Measurements from ENCODE around the gene ZACN. TPM values are rescaled to one million over a fixed set of nuclear protein-coding genes. Genes with fewer than 3 reads are reported as not detected.

Gene ZACN
- total and polyA plus RNA-seq, 2 experiments from 2014 or later: 0.85 TPM; not detected in 1

DNA sequence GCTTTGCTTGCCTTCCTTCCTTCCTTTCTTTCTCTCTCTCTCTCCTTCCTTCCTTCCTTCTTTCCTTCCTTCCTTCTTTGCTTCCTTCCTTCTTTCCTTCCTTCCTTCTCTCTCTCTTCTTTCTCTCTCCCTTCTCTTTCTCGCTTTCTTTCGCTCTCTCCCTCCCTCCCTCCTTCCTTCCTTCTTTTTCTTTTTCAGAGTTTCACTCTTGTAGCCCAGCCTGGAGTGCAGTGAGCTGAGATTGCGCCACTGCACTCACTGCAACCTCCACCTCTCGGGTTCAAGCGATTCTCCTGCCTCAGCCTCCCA, 44.2 kb downstream of the ZACN start:
- in situ Hi-C loops (cut with MboI): loop anchor here (5.0 kb wide), 1 partner anchor 164 kb away; no protein-coding TSS in a partner anchor

DNA sequence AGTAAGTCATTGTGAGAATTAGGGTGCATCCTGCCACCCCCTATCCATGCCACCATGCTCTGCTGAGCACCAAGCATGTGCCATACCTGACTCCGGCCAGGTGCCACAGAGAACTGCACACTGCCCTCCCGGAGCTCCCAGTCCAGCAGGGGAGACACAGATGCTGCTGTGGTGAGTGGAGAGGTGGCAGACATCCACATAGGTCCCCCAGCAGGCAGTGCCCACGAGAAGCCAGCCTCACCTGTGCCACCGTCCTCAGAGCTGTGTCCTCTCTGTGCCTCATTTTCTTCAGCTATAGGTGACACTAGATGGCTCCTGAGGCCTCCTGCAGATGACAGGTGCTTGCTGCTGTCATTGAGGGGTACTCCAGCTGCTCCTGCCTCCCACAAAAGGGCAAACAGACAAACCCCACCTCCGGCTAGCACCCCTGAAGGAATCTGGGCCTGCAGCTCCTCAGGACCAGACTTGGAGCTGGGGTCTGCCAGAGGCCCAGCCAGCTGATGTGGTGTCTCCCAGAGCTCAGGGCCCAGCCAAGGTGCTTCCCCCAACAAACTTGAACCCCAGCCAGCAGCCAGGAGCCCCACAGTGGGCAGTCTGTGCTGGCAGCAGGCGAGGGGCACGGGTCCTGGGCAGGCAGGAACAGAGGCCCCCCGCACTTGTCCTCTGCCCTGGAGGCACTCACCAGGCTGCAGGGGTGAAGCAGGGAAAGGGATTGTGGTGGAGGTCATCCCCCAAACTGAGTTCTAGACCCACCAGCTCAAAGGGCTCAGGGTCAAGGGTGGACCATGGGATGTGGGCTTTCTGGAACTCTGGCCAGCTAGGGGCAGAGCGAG, 45.0 kb downstream of the ZACN start:
- no peaks in the 10 kb centered on the region for H3K79me2 ChIP-seq (ENCODE audit: insufficient read depth)
- DNase-seq: no peak
- no peaks in the 10 kb centered on the region for H3K27me3 ChIP-seq (replicated peaks; ENCODE audit: insufficient read depth)
- H3K4me2 ChIP-seq (ENCODE audit: unreplicated experiment): no peak overlapping the region
- TF ChIP-seq EZH2phosphoT487 (IDR thresholded peaks at IDR 0.05; ENCODE audit: insufficient read depth, low read depth) (no peak), EZH2 (IDR thresholded peaks at IDR 0.05; ENCODE audit: insufficient read depth, poor library complexity, severe bottlenecking) (no peak)
- H3K9ac ChIP-seq: no peak overlapping the region
- H3K4me3 ChIP-seq: no peak overlapping the region
- no peak overlapping the region for H2AFZ ChIP-seq
- in situ Hi-C loops (cut with MboI): loop anchor here (5.0 kb wide), 1 partner anchor 163 kb away; no protein-coding TSS in a partner anchor
- no peaks in the 10 kb centered on the region for H3K36me3 ChIP-seq (ENCODE audit: low read depth)
- no peaks in the 10 kb centered on the region for H3K9me3 ChIP-seq (ENCODE audit: low read depth)
- no peaks in the 10 kb centered on the region for H3F3A ChIP-seq (ENCODE audit: insufficient read depth)
- H3K9me2 ChIP-seq (ENCODE audit: insufficient read depth): no peaks in the 10 kb centered on the region
- 65 to 71% methylated on average over 9 of the region's 9 CpGs for WGBS, 2 experiments (ENCODE audit: low coverage in 1 of 2, low lambda C conversion rate in 2 of 2, missing lambda C conversion rate in 2 of 2)
- no peaks in the 10 kb centered on the region for H4K20me1 ChIP-seq (ENCODE audit: insufficient read depth)
- H3K4me1 ChIP-seq (ENCODE audit: insufficient read depth): no peaks in the 10 kb centered on the region
- no peak overlapping the region for H3K27ac ChIP-seq

More for the DNA sequence above, 44.2 kb downstream of the ZACN start:
- whole genome bisulfite sequencing, 2 experiments (ENCODE audit: low coverage in 1 of 2, low lambda C conversion rate in 2 of 2, missing lambda C conversion rate in 2 of 2): 79 to 85% methylated on average over 5 of the region's 5 CpGs
- Histone ChIP-seq H3F3A (ENCODE audit: insufficient read depth) (no peaks in the 10 kb centered on the region), H3K27ac (no peak overlapping the region), H3K4me1 (ENCODE audit: insufficient read depth) (no peaks in the 10 kb centered on the region), H2AFZ (no peak overlapping the region), H4K20me1 (ENCODE audit: insufficient read depth) (no peaks in the 10 kb centered on the region), H3K9me2 (ENCODE audit: insufficient read depth) (no peaks in the 10 kb centered on the region), H3K4me2 (ENCODE audit: unreplicated experiment) (no peak overlapping the region), H3K9me3 (ENCODE audit: low read depth) (no peaks in the 10 kb centered on the region), H3K36me3 (ENCODE audit: low read depth) (no peaks in the 10 kb centered on the region), H3K4me3 (no peak overlapping the region), H3K27me3 (replicated peaks; ENCODE audit: insufficient read depth) (no peaks in the 10 kb centered on the region), H3K79me2 (ENCODE audit: insufficient read depth) (no peaks in the 10 kb centered on the region), H3K9ac (no peak overlapping the region)
- no peak for DNase-seq
- TF ChIP-seq EZH2 (IDR thresholded peaks at IDR 0.05; ENCODE audit: insufficient read depth, poor library complexity, severe bottlenecking): no peak
- no peak for TF ChIP-seq EZH2phosphoT487 (IDR thresholded peaks at IDR 0.05; ENCODE audit: insufficient read depth, low read depth)

DNA sequence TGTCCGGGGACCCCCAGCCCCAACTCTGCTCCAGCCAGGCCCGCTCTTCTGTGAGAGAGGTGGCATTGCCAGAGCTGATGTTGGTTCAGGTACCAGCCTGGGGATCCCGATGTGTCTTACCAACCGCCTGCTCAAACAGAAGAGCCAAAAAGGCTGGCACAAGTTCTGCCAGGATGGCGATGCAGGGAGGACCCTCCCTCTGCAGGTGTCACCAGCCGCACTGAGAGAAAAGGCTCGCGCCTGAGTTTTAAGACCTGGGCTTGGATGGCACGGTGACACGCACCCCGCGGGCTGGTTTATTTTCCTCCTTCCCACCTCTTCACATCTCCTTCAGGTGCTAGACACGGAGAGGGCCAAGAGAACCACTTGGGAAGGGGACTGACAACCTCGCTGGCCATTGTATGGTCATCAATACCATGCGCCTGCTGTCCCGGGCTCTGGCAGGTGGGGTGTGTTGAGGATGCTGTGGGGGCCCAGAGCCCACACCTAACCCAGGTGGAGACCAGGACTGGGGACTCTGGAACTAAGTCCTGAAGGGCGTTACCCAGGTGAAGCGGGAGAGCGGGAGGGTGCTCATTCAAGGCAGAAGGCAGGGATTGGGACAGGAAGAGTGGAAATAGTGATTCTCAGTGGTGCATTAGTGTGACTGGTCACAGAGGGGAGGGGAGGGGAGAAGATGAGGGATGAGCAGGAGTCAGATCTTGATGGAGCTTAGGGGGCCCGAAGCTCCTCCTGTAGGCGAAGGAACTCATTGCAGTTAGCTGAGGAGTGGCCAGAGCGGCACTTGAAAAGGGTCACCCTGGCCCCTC, 45.8 kb downstream of the ZACN start:
- Histone ChIP-seq H3F3A (ENCODE audit: insufficient read depth) (no peaks in the 10 kb centered on the region), H3K9me3 (ENCODE audit: low read depth) (no peaks in the 10 kb centered on the region), H3K9ac (no peak overlapping the region), H3K27me3 (replicated peaks; ENCODE audit: insufficient read depth) (no peaks in the 10 kb centered on the region), H3K9me2 (ENCODE audit: insufficient read depth) (no peaks in the 10 kb centered on the region), H3K36me3 (ENCODE audit: low read depth) (no peaks in the 10 kb centered on the region), H3K4me2 (ENCODE audit: unreplicated experiment) (no peak overlapping the region), H3K4me1 (ENCODE audit: insufficient read depth) (no peaks in the 10 kb centered on the region), H4K20me1 (ENCODE audit: insufficient read depth) (no peaks in the 10 kb centered on the region), H3K79me2 (ENCODE audit: insufficient read depth) (no peaks in the 10 kb centered on the region), H3K27ac (no peak overlapping the region), H2AFZ (no peak overlapping the region), H3K4me3 (no peak overlapping the region)
- 82 to 89% methylated on average over 21 to 22 of the region's 22 CpGs for WGBS, 2 experiments (ENCODE audit: low coverage in 1 of 2, low lambda C conversion rate in 2 of 2, missing lambda C conversion rate in 2 of 2)
- TF ChIP-seq EZH2phosphoT487 (IDR thresholded peaks at IDR 0.05; ENCODE audit: insufficient read depth, low read depth) (no peak), EZH2 (IDR thresholded peaks at IDR 0.05; ENCODE audit: insufficient read depth, poor library complexity, severe bottlenecking) (no peak)
- peak; percentile 48 for DNase-seq
- in situ Hi-C loops (cut with MboI): loop anchor here (5.0 kb wide), 1 partner anchor 163 kb away; no protein-coding TSS in a partner anchor

DNA sequence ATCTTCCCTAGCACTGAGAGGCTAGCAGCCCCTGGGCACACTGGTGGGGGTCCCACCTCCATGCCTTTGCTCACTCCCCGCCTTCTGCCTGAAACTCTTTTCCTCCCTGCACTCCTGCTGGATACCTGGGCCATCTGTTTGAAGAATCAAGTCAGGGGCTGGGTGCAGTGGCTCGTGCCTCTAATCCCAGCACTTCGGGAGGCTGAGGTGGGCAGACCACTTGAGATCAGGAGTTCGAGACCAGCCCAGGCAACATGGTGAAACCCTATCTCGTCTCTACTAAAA, 46.4 kb downstream of the ZACN start:
- Histone ChIP-seq H3K36me3 (ENCODE audit: low read depth) (no peaks in the 10 kb centered on the region), H3K4me3 (no peak overlapping the region), H3F3A (ENCODE audit: insufficient read depth) (no peaks in the 10 kb centered on the region), H3K9ac (no peak overlapping the region), H2AFZ (no peak overlapping the region), H3K4me1 (ENCODE audit: insufficient read depth) (no peaks in the 10 kb centered on the region), H3K27ac (no peak overlapping the region), H3K27me3 (replicated peaks; ENCODE audit: insufficient read depth) (no peaks in the 10 kb centered on the region), H3K79me2 (ENCODE audit: insufficient read depth) (no peaks in the 10 kb centered on the region), H3K9me2 (ENCODE audit: insufficient read depth) (no peaks in the 10 kb centered on the region), H3K4me2 (ENCODE audit: unreplicated experiment) (no peak overlapping the region), H4K20me1 (ENCODE audit: insufficient read depth) (no peaks in the 10 kb centered on the region), H3K9me3 (ENCODE audit: low read depth) (no peaks in the 10 kb centered on the region)
- TF ChIP-seq EZH2 (IDR thresholded peaks at IDR 0.05; ENCODE audit: insufficient read depth, poor library complexity, severe bottlenecking): no peak
- TF ChIP-seq EZH2phosphoT487 (IDR thresholded peaks at IDR 0.05; ENCODE audit: insufficient read depth, low read depth): no peak
- no peak for DNase-seq
- in situ Hi-C loops (cut with MboI): no loop called here
- 70 to 81% methylated on average over 5 of the region's 5 CpGs for WGBS, 2 experiments (ENCODE audit: low coverage in 1 of 2, low lambda C conversion rate in 2 of 2, missing lambda C conversion rate in 2 of 2)

All from GM23248 (cell line).